ENCODE measurements around the gene MACROD1. TPM values are rescaled to one million over a fixed set of nuclear protein-coding genes. Genes with fewer than 3 reads are reported as not detected.

Gene MACROD1
- total and polyA plus RNA-seq, 10 of the 15 experiments (the other 5 are each of a cell fraction or from before 2014, with no cell fraction given) = 1.2 to 22.7 (median 11.3) TPM; not detected in 1

- TF ChIP-seq MEF2A (IDR thresholded peaks at IDR 0.05; ENCODE audit: insufficient read depth, low read depth, low read length) (no peak), RUNX3 (IDR thresholded peaks at IDR 0.05; ENCODE audit: low read length) (peak; percentile 59), NR2C1 (IDR thresholded peaks at IDR 0.05) (peak; percentile 95), E2F4 (IDR thresholded peaks at IDR 0.05; ENCODE audit: low read depth, low read length) (no peak), MAX (IDR thresholded peaks at IDR 0.05; ENCODE audit: low read depth, low read length) (0 out of 2 replicates have a peak, but pooled peaks have one; percentile 7), ZBTB11 (CRISPR knock-in tag; IDR thresholded peaks at IDR 0.05) (no peak), EGR1 (IDR thresholded peaks at IDR 0.05; ENCODE audit: borderline replicate concordance in 1 of 2, low read depth in 2 of 2, low read length in 2 of 2) (peak in 1 of 2 experiments; percentile 25; a peak in 1 of 3 replicates), RBBP5 (conservative IDR thresholded peaks at IDR 0.05) (no peak), JUNB (IDR thresholded peaks at IDR 0.05) (no peak), SUPT20H (IDR thresholded peaks at IDR 0.05; ENCODE audit: borderline replicate concordance, control insufficient read depth, low read depth, low read length) (no peak), ZNF622 (IDR thresholded peaks at IDR 0.05) (no peak), LARP7 (IDR thresholded peaks at IDR 0.05) (peak; percentile 94), MEF2B (IDR thresholded peaks at IDR 0.05; ENCODE audit: partially characterized antibody, poor library complexity, severe bottlenecking) (no peak), BHLHE40 (IDR thresholded peaks at IDR 0.05; ENCODE audit: borderline replicate concordance in 1 of 2, low read depth in 2 of 2, low read length in 1 of 2) (peak in 1 of 2 experiments; percentile 67; a peak in 2 of 4 replicates), IRF4 (IDR thresholded peaks at IDR 0.05; ENCODE audit: low read depth, low read length) (no peak), ZSCAN29 (IDR thresholded peaks at IDR 0.05) (no peak), ZNF24 (IDR thresholded peaks at IDR 0.05) (no peak), RELA (IDR thresholded peaks at IDR 0.05; ENCODE audit: borderline replicate concordance, partially characterized antibody) (no peak)
- TF ChIP-seq, protein P1, sequence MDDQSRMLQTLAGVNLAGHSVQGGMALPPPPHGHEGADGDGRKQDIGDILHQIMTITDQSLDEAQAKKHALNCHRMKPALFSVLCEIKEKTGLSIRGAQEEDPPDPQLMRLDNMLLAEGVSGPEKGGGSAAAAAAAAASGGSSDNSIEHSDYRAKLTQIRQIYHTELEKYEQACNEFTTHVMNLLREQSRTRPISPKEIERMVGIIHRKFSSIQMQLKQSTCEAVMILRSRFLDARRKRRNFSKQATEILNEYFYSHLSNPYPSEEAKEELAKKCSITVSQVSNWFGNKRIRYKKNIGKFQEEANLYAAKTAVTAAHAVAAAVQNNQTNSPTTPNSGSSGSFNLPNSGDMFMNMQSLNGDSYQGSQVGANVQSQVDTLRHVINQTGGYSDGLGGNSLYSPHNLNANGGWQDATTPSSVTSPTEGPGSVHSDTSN (IDR thresholded peaks at IDR 0.05; ENCODE audit: insufficient replicate concordance, low read depth, low read length) = no peak
- TF ChIP-seq, protein P2, sequence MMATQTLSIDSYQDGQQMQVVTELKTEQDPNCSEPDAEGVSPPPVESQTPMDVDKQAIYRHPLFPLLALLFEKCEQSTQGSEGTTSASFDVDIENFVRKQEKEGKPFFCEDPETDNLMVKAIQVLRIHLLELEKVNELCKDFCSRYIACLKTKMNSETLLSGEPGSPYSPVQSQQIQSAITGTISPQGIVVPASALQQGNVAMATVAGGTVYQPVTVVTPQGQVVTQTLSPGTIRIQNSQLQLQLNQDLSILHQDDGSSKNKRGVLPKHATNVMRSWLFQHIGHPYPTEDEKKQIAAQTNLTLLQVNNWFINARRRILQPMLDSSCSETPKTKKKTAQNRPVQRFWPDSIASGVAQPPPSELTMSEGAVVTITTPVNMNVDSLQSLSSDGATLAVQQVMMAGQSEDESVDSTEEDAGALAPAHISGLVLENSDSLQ (IDR thresholded peaks at IDR 0.05) = 0 out of 2 replicates have a peak, but pooled peaks have one; percentile 8
Measured at GRCh38 chr11:63986156-63986931, 179.6 kb downstream of the MACROD1 start, which contains the start of gene OTUB1 (continued).

All from GM12878 (cell line).